H7 (cell line): Measurements from ENCODE around the gene IL21R. TPM values are rescaled to one million over a fixed set of nuclear protein-coding genes. Genes with fewer than 3 reads are reported as not detected.

Source experiments
- DNase-seq: peaks from one replicate; pipeline ENCODE4 v3.0.0; 2012
- H3K27me3 ChIP-seq: 2 replicates; pipeline ENCODE4 v1.6.0; 2011; ENCODE audit warnings: mild to moderate bottlenecking, low read length; ENCODE audit not compliant: control insufficient read depth, insufficient read depth
- H3K36me3 ChIP-seq: replicated peaks from 2 replicates; pipeline ENCODE4 v1.5.1; 2011; ENCODE audit warnings: low read length; ENCODE audit not compliant: control insufficient read depth, insufficient read depth
- H3K4me3 ChIP-seq: 2 replicates; pipeline ENCODE4 v1.5.1; 2011; ENCODE audit warnings: low read depth, mild to moderate bottlenecking, control low read depth, low read length, moderate library complexity; ENCODE audit not compliant: insufficient read depth
- total RNA-seq: library from RNA; depleted of rRNA; stranded (reverse); fragments of >200 nt; shearing (Covaris generic); gene quantifications from 2 replicates; pipeline ENCODE4 v1.2.3, GENCODE V29; 2014; rRNA removed

Gene IL21R
- total RNA-seq, 1 experiment from 2014 or later: 0.73 TPM

DNA sequence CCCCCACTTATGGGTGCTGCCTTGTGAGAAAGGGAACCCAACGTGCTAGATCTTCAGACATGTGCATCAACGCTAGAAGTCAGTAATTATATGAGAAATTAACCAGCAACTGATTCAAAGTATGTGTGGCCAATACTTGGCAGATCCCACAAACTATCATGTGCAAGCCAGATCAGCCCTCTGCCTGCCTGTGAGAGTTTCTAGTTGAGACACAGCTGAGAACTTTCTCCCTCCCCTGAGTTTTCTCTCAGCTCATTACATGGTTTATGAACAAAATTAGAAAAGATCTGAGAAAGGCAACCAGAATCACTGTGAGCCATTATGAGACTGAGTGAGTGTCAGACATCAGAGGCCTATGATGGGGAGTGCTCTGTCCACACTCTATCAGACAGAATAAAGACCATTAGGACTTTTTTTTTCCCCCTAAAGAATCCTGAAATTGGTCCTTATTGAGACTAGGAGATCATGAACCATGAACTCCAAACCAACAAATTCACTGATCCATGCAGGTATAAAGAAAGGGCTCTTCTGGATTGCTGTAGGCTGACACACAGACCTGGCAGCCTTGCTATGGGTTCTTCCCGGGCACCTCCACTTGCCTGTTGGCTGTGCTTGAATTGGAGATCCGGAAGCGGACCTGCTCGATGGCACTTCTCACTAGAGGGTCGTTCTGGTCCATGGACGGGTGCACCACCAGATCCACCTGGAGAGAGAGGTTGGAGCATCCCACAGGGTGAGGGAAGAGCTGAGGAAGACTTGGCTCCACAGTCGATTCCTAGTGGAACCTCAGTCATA lies 96.3 kb downstream of the IL21R start:
- no peak for DNase-seq
- Histone ChIP-seq H3K27me3 (no peaks in the 10 kb centered on the region), H3K4me3 (no peak overlapping the region), H3K36me3 (peaks cover 54% of the 10 kb centered on the region)

DNA sequence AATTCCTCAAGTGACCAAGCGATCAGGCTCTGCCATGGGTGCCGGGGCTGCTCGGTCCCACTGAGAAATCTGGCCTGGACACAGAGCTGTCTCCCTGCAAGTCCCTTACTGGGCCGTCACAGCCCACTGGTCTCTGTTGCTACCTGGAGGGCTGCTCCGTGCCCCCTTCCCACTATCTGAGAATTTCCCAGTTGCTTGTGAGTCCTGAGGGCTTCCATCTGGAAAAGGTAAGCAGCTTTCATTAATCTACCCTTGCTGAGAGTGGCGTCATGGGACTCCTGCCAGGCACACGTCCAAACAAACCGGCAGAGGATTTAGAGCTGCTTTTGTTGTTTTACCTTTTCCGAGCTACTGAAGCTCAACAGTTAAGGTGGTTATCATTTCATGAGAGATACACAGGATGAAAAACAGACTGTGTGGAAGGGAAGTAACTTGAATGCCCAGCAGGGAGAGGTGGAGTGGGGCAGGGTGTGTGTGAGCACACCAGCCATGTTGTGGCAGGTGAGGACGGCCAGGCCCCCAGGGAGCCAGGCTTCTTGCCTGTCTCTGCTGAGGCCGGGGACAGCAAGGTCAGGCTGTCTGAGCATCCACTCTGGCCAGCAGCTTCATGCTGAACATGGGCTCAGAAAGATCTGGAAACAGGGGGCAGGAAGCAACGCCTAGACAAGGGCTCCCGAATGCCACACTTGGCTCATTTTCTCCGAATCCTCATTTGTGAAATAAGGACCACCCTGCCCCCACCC lies 97.1 kb downstream of the IL21R start:
- Histone ChIP-seq H3K27me3 (no peaks in the 10 kb centered on the region), H3K36me3 (peaks cover 57% of the 10 kb centered on the region), H3K4me3 (no peak overlapping the region)
- DNase-seq: no peak

DNA sequence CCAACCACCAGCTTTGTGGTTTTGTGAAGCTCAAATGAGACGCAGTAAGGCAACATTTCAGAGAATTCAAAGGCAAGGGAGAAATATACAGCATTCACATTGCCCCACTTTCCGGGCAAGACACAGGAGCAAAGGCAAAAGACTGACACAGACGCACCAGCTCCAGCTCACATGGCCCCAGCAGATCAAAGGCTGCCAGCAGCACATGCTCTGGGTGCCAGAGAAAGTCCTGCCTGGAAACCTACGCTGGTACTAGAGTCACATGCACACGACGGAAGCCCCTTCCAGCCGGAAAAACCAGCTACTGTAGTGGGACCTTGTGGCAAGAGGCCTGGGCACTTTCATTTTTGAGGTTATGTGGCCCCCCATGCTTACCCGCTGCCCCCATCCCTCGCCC lies 97.7 kb downstream of the IL21R start:
- Histone ChIP-seq H3K4me3 (no peak overlapping the region), H3K27me3 (no peaks in the 10 kb centered on the region), H3K36me3 (peaks cover 58% of the 10 kb centered on the region)
- no peak for DNase-seq

DNA sequence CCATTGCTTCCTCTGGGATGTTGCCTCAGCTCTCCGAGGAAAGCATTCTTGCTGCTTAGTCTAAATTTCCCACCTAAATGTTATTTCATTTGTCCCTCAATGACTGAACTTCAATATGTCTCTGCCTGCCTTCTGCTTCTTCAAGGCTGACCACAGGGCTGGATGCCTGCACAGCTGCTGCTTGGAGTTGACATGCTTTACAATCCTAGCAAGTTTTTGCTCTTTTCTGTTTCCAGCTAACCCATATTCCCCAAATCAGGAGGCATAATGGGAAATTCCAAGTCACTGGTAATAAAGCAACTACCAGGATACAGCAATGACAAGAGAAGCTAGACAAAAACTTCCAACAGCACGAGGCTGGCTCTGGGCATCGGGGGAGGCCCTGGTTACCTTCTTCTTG lies 98.8 kb downstream of the IL21R start:
- no peak for DNase-seq
- H3K36me3 ChIP-seq: peaks cover 62% of the 10 kb centered on the region
- H3K4me3 ChIP-seq: no peak overlapping the region
- H3K27me3 ChIP-seq: no peaks in the 10 kb centered on the region

Other genes starting within 250 kb of the IL21R start
- gene KDM8, start 198.6 kb upstream of the IL21R start, total RNA-seq: 7.6 and 12.2 TPM in 2 replicates
- gene NSMCE1, start 133.4 kb upstream of the IL21R start, total RNA-seq: 22.8 and 24.7 TPM in 2 replicates
- 17.5 and 29.0 TPM in 2 replicates for gene IL4R, start 88.2 kb upstream of the IL21R start, total RNA-seq
- 107 TPM in 2 replicates for gene GTF3C1, start 147.7 kb downstream of the IL21R start, total RNA-seq
- gene KATNIP, start 148.0 kb downstream of the IL21R start, total RNA-seq: 8.2 and 8.3 TPM in 2 replicates